Bone marrow (tissue), 2 donors: ENCODE data around the gene VDR.

ENCODE experiments used
- DNase-seq, 2 donors: peaks; one replicate each; lab custom pipeline; 2025; lab: John Stamatoyannopoulos, UW

VDR gene

DNA sequence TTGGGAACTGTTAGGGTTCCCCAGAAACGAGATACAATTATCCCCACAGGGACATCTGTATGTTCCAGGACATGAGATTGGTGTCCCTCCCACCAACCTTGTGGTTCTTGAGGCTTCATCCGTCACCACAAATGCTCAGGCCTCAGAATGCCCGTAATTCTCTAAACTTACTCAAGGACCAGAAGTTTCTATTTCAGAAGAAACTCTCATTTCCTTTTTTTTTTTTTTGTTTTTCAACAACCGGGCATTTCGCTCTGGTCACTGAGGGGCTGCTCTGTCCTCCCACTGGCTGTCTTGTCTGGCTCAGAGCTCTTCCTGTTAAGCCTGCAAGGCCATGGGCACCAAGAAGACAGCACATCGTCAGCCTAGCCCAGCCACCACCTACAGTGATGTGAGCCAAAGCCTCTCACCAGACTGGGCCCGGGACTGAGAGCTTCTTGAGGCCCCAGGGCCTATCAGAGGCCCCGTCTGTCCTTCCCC, 36.2 kb downstream of the VDR start:
- no peak for DNase-seq

DNA sequence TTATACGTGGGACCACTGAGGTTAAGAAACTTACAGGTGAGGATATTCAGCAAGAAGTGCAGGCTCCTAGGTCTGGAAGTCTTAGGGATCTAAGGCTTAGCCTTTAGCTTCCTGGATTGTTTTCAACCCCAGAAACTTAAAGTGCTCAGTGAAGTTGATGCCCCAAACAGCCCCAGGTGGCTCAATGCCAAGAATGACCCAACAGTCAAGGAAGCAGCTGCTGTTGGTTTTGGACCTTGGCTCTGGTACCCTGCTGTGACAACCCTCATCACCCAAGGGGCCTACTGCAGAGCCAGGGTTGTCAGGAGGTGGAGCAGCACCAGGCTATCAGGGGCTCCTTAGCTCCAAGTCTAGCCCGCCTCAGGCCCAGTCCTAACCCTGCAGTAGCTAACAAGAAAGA, 36.8 kb downstream of the VDR start:
- DNase-seq, result no peak

DNA sequence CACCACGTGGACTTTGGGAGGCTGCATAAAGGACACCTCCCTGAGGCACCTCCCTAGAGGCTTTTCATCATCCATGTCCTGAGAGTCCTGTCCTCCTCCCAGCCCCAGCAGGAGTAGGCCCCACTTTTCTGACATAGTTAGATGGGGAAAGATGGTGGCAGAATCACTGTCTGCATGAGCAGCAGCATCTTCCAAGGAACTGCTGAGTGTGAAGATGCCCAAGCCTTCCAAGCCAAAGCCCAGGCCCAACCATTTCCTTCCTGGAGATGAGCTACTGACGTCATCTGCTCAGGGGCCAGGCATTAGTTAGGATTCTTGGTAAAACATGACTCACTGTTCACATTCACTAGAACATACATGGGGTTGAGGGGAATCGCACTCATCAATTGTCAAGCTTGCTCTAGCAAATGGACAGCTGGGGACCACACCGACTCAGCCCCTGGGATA, 37.3 kb downstream of the VDR start:
- DNase-seq, result peak; percentile 43 to 74

DNA sequence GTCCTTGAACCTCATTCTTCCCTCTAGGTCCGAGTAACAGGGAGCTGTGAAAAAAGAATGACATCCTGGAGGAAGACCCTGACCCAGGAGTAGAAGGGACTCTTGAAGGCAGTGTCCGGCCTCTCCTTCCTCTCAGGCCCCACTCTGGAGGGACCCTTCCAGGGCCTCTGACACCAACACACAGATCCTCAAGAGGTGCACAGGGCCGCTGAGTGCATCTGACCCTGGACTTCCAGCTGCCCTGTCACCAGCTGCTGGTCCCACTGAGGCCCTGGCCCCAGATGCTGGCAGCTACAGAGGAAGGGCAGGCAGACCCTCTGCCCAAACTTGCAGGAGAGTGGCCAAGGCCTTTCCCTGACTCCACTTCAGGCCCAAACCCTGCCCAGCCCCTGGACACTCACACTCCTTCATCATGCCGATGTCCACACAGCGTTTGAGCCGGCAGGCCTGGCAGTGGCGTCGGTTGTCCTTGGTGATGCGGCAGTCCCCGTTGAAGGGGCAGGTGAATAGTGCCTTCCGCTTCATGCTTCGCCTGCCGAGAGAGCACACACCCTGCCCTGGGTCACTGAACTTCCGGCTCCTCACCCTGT, 40.1 kb downstream of the VDR start:
- no peak for DNase-seq

DNA sequence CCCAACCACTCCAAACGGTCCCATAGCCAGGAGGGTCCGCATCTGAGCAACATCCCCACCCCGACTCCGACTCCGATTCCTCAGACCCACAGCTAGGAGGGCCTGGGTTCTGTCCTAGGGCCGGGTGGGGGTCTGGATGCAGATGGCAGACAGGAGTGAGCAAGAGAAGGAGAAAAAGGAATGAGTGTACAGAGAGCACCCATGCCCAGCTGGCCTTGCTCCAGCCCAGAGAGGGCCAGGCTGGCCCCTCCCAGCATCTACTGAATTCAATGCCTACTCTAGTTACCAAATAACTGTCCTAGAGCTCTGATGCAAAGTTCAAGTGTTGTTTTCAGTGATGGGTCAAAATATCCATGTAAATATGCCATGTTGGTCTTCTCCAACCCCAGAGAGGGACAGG, 40.8 kb downstream of the VDR start:
- no peak for DNase-seq

DNA sequence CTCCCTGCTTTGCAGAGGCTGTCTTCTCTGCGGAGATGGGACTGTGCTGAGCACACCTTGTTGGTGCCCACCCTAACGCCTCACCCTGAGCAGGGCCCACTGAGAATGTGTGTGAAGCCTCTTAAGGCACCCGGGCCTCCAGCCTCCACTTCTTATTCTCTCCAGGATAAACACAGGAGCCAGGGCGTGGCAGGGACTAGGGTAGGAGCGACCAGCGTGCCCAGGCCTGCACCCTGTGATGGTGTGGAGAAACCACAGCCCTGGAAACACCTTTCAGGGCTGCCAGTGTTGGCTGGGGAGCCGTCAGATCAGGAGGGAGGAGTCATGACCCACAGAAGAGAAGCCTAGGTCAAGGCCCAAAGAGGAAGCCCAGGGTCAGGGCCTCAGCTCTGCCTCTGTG, 41.3 kb downstream of the VDR start:
- DNase-seq, result no peak

DNA sequence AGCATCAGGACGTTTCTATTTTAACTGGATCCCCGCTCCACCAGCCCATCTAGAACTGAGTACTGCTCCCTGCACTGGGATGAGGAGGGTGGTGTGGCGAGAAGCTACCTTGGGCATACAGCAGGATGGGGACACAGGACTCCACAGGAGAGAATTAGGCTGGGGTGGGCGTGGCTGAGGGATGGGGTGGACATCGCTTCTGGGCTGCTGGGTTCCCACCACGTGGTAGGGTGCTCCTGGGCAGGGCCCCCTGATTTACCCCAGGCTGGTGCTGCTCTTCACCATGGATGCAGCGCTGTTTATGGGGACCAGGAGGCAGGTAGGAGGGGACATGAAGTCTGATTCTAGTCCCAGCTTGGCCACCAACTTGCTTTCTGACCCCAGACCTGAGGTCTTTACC, 41.9 kb downstream of the VDR start:
- DNase-seq, result no peak

DNA sequence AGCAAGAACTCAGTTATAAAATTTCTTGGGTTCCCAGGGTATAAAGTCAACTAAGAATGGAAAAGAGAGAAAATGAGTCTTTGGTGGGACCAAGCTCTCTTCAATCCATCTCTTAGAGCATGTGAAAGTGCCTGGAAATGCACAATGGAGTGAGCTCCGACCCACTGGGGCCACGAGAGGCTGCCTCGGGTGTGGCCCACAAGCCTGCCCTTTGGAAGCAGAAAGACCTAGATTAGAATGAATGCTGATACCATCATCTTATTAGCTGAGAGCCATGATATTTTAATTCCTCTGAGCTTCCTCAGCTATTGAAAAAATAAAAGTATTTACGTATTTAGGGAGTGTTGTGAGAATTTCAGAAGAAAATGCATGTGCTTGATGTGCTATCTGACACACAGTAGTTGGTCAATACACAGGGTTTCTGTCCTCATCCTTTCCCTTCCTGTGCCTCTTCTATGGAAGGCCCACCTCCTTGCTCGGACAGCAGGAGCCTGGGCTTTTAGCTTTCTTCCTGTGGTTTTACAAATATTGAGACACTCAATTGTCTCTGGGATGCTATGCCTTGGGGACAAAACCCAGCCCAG, 42.5 kb downstream of the VDR start:
- no peak for DNase-seq

DNA sequence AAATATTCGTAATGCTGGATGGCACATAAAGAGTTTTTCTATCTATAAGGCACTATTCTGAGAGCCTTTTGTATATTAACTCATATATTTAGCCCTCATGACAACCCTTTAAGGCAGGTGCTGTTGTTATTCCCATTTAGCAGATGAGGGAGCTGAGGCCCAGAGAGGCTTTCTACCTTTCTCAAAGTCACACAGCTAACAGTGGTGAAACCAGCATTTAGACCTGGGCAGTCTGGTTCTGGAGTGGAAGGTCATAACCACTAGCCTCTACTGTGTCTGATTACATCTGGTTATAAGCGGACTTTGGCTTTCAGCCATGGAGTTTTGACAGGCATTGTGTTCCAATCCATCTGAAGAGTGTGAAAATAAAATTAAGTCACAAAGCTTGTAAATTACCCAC, 43.9 kb downstream of the VDR start:
- no peak for DNase-seq

DNA sequence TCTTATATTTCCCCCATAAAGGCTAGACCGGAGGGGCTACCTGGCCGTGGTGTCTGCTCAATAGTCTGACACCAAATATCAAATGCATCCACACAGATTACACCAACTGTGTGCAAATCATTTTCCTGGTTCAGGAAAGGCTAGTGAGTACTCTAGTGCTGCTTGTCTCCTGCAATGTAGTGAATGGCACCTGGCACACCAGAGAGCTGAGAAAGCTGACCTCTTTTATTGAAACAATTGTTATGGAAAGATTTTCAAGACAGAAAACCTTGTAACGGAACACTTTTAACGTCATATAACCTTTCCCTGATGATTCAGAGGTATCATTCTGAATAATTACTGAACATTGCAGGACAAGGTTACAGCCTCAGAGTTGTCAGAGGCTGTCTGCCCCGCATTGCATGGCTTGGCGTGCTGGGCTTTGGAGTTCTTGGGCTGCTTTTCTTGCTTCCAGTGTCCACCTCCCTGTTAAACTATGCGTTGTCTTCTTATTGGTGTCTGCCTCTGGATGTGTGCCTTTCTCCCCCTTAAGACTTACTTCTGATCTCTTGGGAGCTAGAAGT, 44.4 kb downstream of the VDR start:
- DNase-seq, result no peak

DNA sequence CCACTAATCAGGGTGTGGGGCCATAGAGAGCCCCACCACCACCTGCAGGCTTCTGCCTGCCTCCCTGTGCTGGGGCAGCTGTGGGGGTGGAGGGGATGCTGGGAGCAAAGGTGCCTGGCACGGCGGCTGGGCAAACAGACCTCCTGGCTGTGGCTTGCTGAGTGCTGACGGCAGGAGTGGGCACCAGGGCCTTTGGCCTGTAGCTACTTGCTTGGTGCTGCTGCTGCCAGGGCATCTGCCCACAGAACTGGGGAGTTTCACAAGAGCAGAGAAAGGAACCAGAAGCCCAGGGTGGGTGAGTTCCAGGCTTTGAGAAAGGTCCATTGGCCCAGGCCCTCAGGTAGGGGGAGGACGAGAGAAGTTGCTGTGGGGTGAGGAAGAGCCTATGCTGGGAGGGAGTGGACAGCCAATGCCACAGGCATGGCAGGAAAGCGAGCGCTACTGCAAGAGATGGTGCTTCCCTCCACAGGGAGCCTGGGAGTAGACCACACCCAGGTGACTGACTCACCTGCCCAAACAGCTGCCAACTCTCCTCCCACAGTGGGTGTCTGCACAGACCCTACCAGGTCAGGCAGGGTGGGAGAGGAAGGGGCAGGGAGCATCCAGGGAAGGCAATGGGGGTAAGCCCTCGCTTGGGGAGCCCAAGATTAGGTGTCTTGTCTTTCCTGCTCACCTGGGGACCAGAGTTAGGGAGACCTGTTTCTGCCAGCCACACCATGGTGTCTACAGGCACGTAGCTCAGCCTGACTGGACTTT, 46.1 kb downstream of the VDR start:
- DNase-seq, result no peak

DNA sequence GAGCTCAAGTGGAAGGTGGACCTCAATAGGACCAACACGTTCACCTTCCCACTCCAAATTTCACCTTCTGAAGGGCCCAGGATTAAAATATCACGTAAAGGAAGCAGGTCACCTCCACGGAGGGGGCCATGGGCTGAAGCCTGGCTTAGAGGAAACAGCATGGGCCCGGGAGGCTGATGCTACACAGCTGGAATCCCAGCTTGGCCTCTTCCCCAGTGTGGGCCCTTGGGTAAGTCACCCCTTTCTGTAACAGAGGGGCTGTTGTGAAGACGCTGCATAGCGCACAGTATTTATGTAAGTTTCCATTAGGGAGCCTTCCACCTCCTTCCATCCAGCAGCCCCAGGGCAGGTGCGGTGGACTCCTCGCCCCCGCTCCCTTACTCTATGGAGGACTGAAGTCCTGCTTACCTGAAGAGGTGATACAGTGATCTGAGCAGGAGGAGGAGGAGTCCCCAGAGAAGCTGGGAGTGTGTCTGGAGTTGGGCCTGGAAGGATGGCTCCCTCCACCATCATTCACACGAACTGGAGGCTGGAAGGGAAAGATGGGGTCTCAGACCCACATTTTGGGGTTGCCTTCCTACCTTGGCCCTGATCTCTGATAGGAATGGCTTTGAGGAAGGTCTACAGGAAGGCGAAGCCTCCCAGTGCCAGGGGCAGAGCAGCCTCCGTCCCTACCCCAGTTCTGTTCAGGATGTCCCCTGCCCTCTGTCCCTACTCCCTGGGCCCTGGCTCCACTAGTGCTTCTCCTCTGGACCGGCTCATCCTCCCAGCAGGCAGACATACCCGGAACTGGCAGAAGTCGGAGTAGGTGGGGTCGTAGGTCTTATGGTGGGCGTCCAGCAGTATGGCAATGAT, 47.8 kb downstream of the VDR start:
- DNase-seq, result no peak

DNA sequence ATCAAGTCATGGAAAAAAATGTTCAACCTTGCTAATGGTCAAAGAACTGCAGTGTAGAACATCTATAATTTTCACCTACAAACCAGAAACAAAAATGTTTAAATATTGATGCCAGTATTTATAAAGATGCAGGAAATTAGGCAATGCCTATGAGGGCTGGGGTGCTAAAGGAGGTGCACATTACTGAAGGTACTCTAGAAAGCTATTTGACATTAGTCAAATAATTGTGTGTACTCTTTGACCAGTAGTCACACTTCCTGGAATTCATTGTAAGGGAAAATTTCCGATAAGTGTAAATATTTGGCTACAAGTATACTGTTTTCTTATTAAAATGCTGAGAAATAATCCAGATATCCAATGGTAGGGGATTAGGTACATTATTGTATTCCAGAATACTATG, 48.7 kb downstream of the VDR start:
- DNase-seq, result no peak

DNA sequence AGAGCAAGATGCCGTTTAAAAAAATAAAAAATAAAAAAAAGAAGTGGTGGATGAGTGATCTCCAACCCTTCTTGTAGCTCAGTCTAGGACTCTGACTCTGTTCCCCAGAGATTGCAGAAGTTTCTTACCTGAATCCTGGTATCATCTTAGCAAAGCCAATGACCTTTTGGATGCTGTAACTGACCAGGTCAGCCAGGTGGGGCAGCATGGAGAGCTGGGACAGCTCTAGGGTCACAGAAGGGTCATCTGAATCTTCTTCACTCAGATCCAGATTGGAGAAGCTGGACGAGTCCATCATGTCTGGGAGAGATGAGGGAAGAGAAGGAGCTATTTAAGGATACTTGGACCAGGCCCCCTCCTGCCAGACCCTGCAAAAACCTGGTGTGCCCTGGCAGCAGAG, 49.3 kb downstream of the VDR start:
- DNase-seq, result no peak

DNA sequence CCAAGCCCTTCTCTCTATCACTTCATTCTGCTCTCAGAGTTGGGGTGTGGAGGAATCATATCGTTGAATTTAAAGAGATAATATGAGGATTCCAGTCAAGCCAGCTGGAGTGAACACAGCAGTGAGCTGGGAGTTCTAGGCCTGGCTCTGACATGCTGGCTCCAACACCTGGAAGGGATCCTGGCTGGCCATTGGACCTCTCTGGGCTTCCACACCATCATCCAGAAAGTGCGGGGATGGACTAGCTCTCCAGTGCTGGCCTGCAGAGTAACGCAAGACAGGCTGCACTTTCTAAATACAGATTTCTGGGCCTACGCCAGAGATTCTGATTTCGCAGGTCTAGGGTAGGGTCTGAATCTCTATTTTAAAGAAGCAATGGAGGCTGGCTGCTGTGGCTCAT, 50.3 kb downstream of the VDR start:
- DNase-seq, result no peak

DNA sequence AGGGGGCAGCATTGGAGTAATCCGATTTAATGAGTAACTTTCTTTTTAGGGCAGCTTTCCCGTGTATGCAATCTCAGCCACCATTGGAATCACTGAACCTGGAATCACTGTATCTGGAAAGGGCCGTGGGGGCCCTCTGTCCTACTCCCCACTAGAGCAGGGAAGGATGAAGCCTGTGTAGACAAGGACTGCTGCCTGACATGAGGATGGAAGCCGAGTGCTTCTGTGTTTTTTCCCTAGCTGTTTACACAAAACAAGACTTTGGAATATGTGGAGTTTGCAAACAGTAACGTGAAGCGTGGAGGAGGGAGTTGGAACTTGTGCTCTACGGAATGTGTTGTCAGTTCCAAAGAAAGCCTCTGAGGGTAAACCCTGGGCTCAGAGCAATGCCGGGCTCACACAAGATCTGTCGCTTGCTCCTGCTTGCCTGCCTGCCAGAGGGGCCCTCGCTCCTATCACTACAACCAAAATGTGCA, 52.7 kb downstream of the VDR start:
- DNase-seq, result no peak

DNA sequence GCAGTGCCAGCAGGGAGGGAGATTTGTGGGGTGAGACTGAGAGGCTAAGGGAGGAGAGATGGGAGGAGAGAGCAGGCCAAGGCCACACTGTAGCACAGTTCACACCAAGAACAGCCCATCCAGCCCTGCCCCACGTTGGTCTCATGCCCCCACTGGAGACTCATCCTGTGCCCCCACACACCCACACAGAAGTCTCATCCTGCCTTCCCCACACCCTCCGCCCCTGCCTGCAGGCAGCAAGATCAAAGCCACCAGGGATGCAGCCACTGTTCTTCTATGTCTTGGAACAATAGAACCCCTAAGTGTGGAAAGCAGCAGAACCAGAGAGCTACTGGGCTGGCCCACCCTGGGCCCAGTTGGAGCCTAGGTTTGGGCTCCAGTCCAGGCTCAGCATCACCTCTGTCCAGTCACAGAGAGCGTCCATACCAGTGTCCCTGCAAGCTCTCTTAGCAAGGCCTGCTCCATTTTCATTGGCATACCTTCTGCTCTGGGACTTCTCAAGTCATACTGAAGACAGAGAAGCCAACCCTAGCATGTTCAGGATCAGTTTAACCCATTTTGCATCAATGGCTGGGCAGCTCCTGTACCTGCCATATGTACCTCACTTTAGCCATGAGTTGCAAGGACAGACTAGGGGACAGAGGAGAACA, 53.4 kb downstream of the VDR start:
- no peak for DNase-seq

DNA sequence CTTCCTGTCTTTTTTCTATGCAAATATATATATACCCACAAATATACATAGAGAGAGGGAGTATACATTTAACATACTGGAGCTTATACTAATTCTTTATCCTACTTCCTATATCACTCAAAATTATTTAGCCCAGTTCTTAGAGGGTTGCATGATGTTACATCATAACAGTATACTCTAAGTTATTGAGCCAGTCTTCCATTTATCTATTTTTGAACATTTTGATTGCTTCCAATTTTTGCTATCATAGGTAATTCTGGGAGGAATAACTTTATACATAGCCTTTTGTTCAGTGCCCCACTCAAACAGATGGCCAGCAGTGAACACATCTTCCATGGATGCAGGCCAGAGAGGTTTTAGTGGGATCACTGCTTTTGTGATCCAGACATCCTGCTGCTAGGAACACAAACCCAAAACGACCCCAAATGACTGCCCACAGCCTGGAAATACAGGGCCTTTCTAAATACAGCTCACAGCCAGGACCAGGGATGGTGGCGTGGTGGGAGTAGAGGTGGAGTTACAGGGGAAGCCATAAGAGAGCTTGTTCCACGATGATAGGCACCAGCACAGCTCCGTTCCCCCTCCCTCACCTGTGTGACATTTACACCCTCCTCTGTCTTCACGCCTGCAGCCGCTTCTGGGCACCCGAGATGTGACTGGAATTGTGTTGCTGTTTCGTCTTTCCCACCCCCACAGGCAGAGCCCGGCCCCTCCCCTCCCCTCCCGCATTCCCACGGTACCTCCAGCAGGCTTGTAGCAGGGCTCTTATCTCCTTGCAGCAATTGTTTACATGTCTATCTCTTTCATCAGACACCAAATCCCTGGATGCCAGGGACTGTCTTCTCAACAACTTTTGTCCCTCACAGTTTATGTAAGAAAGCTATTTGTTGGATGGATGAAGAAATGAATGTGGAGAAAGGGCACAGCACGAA, 54.4 kb downstream of the VDR start:
- no peak for DNase-seq

DNA sequence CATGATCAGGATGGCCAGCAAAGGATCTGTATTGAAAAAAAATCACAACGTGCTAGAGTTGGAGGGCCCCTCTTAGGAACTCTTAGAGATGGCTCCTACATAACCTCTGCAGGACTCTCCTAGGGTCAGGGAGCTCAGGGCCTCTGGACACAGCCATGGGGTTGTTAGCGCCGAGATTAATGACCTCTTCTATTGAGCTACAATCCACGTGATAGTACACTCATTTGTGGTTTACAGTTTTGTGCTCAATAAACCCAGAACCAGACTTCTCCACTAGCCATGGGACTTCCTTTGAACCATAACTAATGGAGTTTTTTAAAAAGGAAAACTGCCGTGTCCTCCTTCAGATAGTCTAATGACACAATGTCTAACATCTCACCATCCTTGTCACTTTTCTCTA, 55.5 kb downstream of the VDR start:
- DNase-seq, result no peak

DNA sequence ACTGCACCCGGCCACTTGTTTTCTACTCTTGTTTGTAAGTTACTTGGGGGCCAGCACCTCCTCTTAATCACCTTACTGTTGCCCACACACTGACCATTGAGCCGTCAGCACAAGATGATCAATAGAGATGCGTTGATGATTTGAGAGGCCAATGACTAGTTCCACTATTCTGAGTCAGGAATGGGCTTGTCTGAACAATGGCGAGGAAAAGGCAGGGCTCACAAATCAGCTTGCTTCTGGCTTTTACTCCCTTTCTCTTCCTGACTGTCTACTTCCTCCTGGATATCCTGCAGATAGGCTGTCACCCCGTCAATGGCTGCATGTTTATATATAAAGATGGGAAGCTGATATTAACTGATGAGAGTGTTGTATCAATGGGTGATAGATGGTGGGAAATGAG, 55.9 kb downstream of the VDR start:
- DNase-seq, result no peak
